ENCODE data around the gene ATP13A3.

DNA sequence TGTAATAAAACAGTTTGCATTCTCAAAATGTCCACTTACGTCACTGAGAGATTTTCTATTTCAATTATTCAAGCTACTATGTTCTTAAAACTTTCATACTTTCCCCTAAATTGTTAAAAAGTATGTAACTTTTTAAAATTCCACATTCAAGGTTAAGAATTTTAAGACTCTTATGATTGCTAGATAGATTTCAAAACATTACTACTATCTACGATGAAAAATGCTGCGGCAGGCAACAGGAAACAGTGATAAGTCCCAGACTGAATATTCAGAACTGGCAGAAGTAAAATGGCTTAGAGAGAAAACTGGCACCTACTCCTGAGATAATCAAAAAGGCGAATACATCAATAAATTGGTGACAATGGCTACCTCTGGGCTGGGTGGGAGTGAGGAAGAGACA is 16.2 kb downstream of the ATP13A3 start:
- TF ChIP-seq CTCF (conservative IDR thresholded peaks at IDR 0.05; ENCODE audit: low read depth in 2 of 2), result no peak
- TF ChIP-seq REST (IDR thresholded peaks at IDR 0.05; ENCODE audit: unreplicated experiment), result no peak
- TF ChIP-seq JUNB (IDR thresholded peaks at IDR 0.05; ENCODE audit: unreplicated experiment), result no peak
- no peak for TF ChIP-seq EZH2phosphoT487 (IDR thresholded peaks at IDR 0.05; ENCODE audit: unreplicated experiment)
- no peak for TF ChIP-seq CREB1 (CRISPR knock-in tag; IDR thresholded peaks at IDR 0.05; ENCODE audit: low read depth)
- no peak for TF ChIP-seq POLR2AphosphoS5 (IDR thresholded peaks at IDR 0.05; ENCODE audit: low read depth)
- no peak for TF ChIP-seq EZH2 (IDR thresholded peaks at IDR 0.05; ENCODE audit: low read depth, unreplicated experiment)
- no peak for TF ChIP-seq ZNF331 (CRISPR knock-in tag; IDR thresholded peaks at IDR 0.05; ENCODE audit: low read depth)
